SK-N-DZ (cell line): ENCODE data around the gene TMEM250. TPM values are rescaled to one million over a fixed set of nuclear protein-coding genes. Genes with fewer than 3 reads are reported as not detected.
"Not testable (repeated sequence)": the region's sequence is repeated elsewhere in the genome, so short reads cannot be mapped to it uniquely, and the experiment has no call there.

Experiments used
- DNase-seq: peaks from one replicate; pipeline ENCODE4 v3.0.0-alpha.2; 2015; ENCODE audit warnings: low spot score
- polyA plus RNA-seq, 2 experiments: library from polyadenylated mRNA; depleted of rRNA; stranded (reverse); fragments of >200 nt; gene quantifications; 2 replicates each; pipeline ENCODE4 v1.2.3, GENCODE V29; 2014

The TMEM250 gene, protein sequence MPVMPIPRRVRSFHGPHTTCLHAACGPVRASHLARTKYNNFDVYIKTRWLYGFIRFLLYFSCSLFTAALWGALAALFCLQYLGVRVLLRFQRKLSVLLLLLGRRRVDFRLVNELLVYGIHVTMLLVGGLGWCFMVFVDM
- polyA plus RNA-seq (2014; cell fraction: cytosol; rRNA removed): 18.3 and 20.8 TPM in 2 replicates
- 20.0 and 24.9 TPM in 2 replicates for polyA plus RNA-seq (2014; cell fraction: nucleus; rRNA removed)

DNA sequence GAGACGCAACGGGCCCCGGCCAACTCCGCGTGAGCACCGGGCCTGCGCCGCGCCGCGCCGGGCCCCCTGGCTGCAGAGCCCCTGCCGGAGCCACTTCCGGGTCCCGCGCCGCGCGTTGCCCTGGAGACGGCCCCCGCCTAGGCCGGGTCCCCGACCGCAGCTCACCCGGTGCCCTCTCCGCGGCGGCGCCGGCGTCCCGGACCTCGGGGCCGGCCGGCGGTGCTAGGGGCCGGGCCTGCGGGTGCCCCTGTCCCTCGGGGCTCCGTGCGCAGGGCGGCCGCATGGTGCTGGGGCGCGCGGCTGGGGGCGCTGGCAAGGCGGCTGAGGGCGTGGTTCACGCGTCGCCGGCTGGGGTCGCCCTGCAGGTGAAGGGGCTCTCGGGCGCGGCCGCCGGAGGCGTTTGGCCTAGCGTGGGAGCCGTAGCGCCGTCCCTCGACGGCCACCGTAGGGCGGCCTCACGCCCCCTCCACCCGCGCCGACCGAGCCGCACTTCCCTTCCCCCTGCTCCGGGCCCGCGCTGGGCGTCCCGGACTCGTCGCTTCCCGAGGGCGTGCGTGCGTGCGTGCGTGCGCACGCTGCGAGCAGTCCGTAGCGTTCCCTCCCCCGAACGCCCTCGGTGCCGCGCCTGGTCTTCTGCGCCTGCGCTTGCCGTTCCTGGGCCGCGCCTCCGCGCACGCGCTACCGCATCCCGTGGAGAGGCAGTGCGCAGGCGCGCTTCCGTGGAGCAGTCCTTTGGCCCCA is at the start of gene TMEM250:
TMEM250 (minus strand) TSS at position 556 of the 741 bp plus-strand sequence. CDS start 1,975 bp downstream, outside the sequence.
- DNase-seq: peak; percentile 95

GRCh38 chr9:136163248-136163850 is 44.7 kb upstream of the TMEM250 start:
- DNase-seq: no peak

DNA sequence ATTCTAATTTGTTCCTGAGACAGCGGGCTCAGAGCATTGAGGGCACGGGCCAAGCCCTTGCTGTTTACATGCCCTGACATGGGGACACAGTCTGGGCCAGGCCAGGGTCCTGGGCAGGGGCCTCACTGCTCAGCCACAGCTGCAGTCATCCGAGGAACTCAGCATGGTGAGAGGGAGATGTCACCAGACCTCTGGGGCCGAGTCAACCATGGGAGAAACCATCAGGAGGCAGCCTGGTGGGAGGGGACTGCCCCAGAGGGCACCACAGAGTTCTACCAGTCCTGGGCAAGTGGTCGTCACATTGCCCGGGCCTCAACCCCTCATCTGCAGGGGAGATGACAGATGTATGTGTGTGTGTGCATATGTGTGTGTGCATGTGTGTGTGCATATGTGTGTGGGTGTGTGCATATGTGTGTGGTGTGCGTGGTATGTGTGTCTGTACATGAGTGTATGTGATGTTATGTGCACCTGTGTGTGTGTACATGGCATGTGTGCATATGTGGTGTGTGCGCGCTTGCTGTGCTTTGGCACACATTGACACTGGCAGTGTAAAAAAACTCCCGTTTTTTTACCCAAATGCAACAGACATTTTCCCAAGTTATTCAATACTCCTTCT is 42.4 kb upstream of the TMEM250 start:
- DNase-seq: no peak

- peak; percentile 41 for DNase-seq
Observed at GRCh38 chr9:136160381-136160841, 41.7 kb upstream of the TMEM250 start.

GRCh38 chr9:136159851-136160250 is 41.2 kb upstream of the TMEM250 start:
- no peak for DNase-seq

GRCh38 chr9:136157477-136158265 is 39.0 kb upstream of the TMEM250 start:
- DNase-seq: no peak

DNA sequence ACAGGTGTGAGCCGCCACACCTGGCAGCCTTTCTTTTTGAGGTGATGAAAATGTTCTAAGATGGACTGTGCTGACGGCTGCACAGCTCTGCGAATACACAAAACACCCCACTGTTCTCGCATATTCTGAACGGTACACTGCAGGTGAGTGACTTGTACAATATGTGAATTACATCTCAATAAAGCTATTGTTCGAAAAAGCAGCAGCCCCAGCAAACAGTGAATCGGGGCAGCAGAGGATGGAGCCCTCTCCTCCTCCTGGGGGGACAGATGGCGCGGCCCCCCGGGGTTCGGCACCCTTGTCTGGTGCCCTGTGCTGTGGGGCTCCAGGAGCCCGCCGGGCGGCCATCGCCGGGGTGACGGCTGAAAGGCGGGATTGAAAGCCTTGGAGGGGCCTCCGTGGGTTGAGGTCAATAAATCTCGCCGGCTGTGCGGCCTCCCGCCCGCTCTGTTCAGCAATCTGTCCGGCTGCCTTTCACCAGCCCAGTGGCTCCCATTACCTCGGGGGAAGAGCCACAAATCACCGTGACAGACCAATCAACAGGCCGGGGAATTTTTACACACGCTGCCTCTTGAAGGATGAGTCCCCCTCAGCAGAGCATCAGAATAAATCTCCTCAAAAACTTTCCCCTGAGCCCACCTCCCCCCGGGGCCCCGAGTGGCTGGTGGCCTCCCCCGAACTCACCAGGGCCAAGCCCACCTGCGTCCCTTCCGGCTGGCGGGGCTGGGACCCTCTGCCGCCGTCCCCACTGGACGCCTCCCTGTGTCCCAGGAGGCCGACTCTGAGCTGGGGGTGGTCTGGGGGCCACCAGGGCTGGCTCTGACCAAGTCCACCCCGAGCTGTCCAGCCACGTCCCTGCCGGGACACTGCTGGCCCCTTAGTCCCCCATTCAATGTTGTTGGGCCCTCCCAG is 37.8 kb upstream of the TMEM250 start:
- no peak for DNase-seq

GRCh38 chr9:136155576-136155975 is 36.9 kb upstream of the TMEM250 start:
- DNase-seq: no peak

- DNase-seq: no peak
Observed at GRCh38 chr9:136154943-136155342, 36.3 kb upstream of the TMEM250 start.

- DNase-seq: no peak
Observed at GRCh38 chr9:136153381-136154065, 34.8 kb upstream of the TMEM250 start.

DNA sequence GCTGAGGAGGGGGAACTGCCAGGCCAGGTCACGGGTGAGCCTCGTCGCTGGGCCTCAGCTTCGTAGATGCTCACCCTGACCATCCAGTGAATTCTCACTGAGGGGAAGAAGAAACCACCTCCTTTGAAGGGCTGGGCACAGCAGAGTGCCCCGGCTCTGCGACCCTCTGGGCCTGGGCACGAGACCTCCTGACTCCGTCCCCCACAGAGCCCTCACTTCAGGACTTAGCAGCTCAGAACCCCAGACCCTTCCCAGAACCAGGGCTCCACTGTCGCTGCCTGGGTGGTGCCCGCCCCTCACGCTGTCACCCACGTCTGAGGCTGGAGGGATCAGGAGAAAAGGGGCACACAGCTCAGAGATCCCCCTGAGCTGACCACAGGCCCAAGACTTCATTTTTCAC is 34.3 kb upstream of the TMEM250 start:
- DNase-seq: no peak

GRCh38 chr9:136152543-136152866 is 33.8 kb upstream of the TMEM250 start:
- no peak for DNase-seq

- DNase-seq: no peak
Observed at GRCh38 chr9:136151848-136152542, 33.3 kb upstream of the TMEM250 start.

DNA sequence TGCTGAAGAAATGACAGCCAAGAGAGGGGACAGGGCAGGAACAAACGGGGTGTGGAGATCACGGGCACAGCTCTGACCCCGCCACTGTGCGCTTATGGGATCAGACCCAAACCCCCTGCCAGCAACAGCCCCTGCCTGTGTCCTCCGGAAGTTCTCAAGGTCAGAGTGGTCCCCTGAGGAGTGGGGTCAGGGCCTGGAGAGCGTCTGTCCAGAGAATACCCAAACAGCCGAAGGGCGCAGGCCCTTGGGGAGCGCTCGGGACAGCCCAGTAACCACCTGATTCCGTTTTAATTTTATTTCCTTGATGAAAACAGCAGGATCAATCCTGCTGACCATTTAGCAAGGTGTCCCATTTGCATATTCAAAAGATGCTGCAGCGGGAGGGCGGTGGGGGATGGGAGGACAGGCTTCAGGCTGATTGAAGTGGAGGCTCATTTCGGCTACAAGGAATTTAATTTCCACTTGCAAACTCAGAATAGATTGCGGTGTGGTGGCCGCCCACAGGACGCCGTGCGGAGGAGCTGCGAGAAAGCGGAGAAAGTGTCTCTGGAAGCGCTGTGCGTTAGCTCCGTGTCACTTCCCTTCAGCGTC is 32.6 kb upstream of the TMEM250 start:
- no peak for DNase-seq

GRCh38 chr9:136150664-136151213 is 32.1 kb upstream of the TMEM250 start:
- DNase-seq: not testable (repeated sequence)

DNA sequence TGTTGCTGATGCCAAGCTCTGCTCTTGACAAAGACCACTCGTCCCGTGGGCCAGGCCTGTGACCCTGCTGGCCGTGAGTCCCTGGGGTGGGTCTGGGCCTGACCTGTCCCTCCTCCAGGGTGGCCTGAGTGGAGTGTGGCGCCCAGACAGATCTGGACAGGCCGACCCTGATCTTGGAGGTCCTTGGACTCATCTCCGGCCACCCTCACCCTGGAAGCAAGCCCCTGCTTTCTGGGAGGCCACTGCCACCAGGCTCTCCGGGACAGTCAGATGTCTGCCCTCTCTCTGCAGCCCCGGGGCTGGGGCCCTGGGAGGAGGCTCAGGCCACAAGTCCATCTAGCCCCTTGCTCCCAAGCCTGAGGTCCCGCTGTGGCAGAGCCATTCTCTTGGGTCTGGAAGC is 31.2 kb upstream of the TMEM250 start:
- no peak for DNase-seq

- no peak for DNase-seq
Observed at GRCh38 chr9:136149337-136149736, 30.7 kb upstream of the TMEM250 start.

DNA sequence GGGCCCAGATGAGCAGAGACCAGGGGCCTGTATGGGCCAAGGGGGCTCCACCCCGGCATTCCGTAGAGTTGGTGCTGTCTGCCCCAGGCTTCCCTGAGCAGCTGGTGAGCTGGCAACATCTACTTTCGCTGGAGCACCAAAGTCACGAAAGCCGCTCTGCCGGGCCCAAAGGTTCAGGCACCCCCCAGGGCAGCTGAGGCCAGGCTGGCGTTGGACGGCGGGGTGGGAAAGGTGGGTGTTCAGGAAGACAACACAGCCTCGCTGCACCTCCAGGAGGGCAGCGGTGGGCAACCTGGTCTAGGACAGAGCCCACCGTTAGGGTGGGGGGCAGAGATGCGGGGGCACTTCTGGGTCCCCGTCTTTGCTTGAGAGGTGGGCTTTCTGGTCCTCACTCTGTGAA is 30.1 kb upstream of the TMEM250 start:
- DNase-seq: no peak
